ENCODE results near the gene P3H2. TPM values are rescaled to one million over a fixed set of nuclear protein-coding genes. Genes with fewer than 3 reads are reported as not detected.

Gene P3H2
- total and polyA plus RNA-seq, 2 of the 4 experiments (the other 2 are of a cell fraction): 54.7 to 64.3 TPM

GRCh38 chr3:189999718-190000117 lies 121.0 kb downstream of the P3H2 start:
- peak overlapping the region; percentile 1; the same call in 1 of the 2 replicates for H2BK120ac ChIP-seq (ENCODE audit: low read depth, low read length)
- POLR2A ChIA-PET (ENCODE audit: unreplicated experiment): no interaction called here
- no peaks in the 10 kb centered on the region for H3K9me3 ChIP-seq (ENCODE audit: control insufficient read depth, insufficient read depth, low read length)
- in situ Hi-C loops (cut with MboI; ENCODE audit: low sequenced_read_pairs): no loop called here
- peaks cover 9% of the 10 kb centered on the region for H3K4me1 ChIP-seq (ENCODE audit: control insufficient read depth, insufficient read depth, low read length)
- TF ChIP-seq RAD21 (IDR thresholded peaks at IDR 0.05; ENCODE audit: low read length): no peak
- no peak for TF ChIP-seq RCOR1 (IDR thresholded peaks at IDR 0.05; ENCODE audit: insufficient replicate concordance, low read length)
- no peak for TF ChIP-seq RFX5 (IDR thresholded peaks at IDR 0.05; ENCODE audit: low read depth, low read length)
- no peak for TF ChIP-seq MXI1 (IDR thresholded peaks at IDR 0.05; ENCODE audit: borderline replicate concordance, low read depth, low read length)
- TF ChIP-seq MAZ (IDR thresholded peaks at IDR 0.05; ENCODE audit: borderline replicate concordance, low read depth, low read length): no peak
- no peak for TF ChIP-seq BHLHE40 (IDR thresholded peaks at IDR 0.05; ENCODE audit: low read depth, low read length)
- no peak for TF ChIP-seq CEBPB (IDR thresholded peaks at IDR 0.05; ENCODE audit: low read depth, low read length)
- TF ChIP-seq NFE2L2 (IDR thresholded peaks at IDR 0.05; ENCODE audit: low read depth, low read length): no peak
- no peak for TF ChIP-seq SMC3 (IDR thresholded peaks at IDR 0.05; ENCODE audit: low read depth, low read length)
- TF ChIP-seq CTCF (conservative IDR thresholded peaks at IDR 0.05; ENCODE audit: low read depth, low read length): no peak
- TF ChIP-seq POLR2A (IDR thresholded peaks at IDR 0.05; ENCODE audit: low read depth, low read length): no peak
- no peak for TF ChIP-seq CHD1 (IDR thresholded peaks at IDR 0.05; ENCODE audit: low read depth, low read length)
- no peak for TF ChIP-seq USF2 (IDR thresholded peaks at IDR 0.05; ENCODE audit: low read depth, low read length)
- TF ChIP-seq FOS (IDR thresholded peaks at IDR 0.05; ENCODE audit: low read depth, low read length): no peak
- no peak for TF ChIP-seq ELK1 (IDR thresholded peaks at IDR 0.05; ENCODE audit: borderline replicate concordance, low read depth, low read length)
- no peak for TF ChIP-seq MAFK (IDR thresholded peaks at IDR 0.05; ENCODE audit: low read depth, low read length)
- H3K27ac ChIP-seq (ENCODE audit: insufficient read depth, low read length): no peak overlapping the region
- dilution Hi-C loops (cut with HindIII; ENCODE audit: low sequenced_read_pairs, unreplicated experiment): no loop called here
- CTCF ChIA-PET: interaction anchor here (0.6 to 1.1 kb wide), 2 partner anchors 9 to 55 kb away, joined by 3 read pairs; no protein-coding TSS in a partner anchor
- no peak overlapping the region for H3K9ac ChIP-seq (ENCODE audit: low read depth, low read length)
- no peak overlapping the region for H3K4ac ChIP-seq (ENCODE audit: low read depth, low read length)
- H3K79me1 ChIP-seq (ENCODE audit: low read depth in 1 of 2, low read length in 2 of 2): peaks cover 5 to 38% of the 10 kb centered on the region in 2 experiments; a peak in 2 of 4 replicates
- H4K5ac ChIP-seq (ENCODE audit: low read depth, low read length): peak overlapping the region; percentile 6; the same call in 1 of the 2 replicates
- no peak for ATAC-seq (ENCODE audit: low read depth)
- BruUV-seq (replicated peaks): no TSS peak
- H4K91ac ChIP-seq (ENCODE audit: insufficient read depth, low read depth, low read length): no peak overlapping the region
- intact Hi-C loops (cut with micrococcal nuclease): no loop called here
- no peaks in the 10 kb centered on the region for H3K36me3 ChIP-seq (ENCODE audit: control insufficient read depth, insufficient read depth, low read length)
- H3K56ac ChIP-seq (ENCODE audit: extremely low read depth, insufficient read depth, low read length): no peak overlapping the region
- no peak overlapping the region; the same call in 1 of the 2 replicates for H3K14ac ChIP-seq (replicated peaks; ENCODE audit: low read depth, low read length)
- H3K4me3 ChIP-seq (ENCODE audit: insufficient read depth, low read depth, low read length): no peak overlapping the region
- peaks cover 5% of the 10 kb centered on the region; the same call in 1 of the 2 replicates for H3K9me1 ChIP-seq (ENCODE audit: insufficient read depth, low read length)
- H4K20me1 ChIP-seq (ENCODE audit: insufficient read depth, low read length): no peaks in the 10 kb centered on the region; the same call in 1 of the 2 replicates
- WGBS, 2 experiments (ENCODE audit: extremely low coverage in 2 of 2, insufficient read length in 1 of 2): 86% methylated on average over 1 of the region's 4 CpGs; no CpG with 5 or more reads in 1 of the 2 experiments
- H2AFZ ChIP-seq (replicated peaks; ENCODE audit: low read length, poor library complexity): no peak overlapping the region
- H3K4me2 ChIP-seq (ENCODE audit: low read depth, low read length): no peak overlapping the region
- no peak overlapping the region for H4K8ac ChIP-seq (ENCODE audit: low read depth in 2 of 2, low read length in 2 of 2)
- H2AK5ac ChIP-seq (ENCODE audit: low read depth, low read length): 0 out of 2 replicates have a peak overlapping the region, but pooled peaks have one; percentile 0
- no peaks in the 10 kb centered on the region for H3K27me3 ChIP-seq (ENCODE audit: control insufficient read depth, insufficient read depth, low read length)
- H3K18ac ChIP-seq (ENCODE audit: low read depth, low read length): peak overlapping the region; percentile 3; the same call in 1 of the 2 replicates
- no peak overlapping the region; the same call in 1 of the 2 replicates for H2BK20ac ChIP-seq (ENCODE audit: low read depth, low read length)
- no peak overlapping the region for H2AK9ac ChIP-seq (replicated peaks; ENCODE audit: low read depth, low read length, poor library complexity)
- 0 out of 3 replicates have a peak overlapping the region, but pooled peaks have one; percentile 0 for H2BK15ac ChIP-seq (ENCODE audit: low read depth, low read length)
- no peak overlapping the region for H2BK5ac ChIP-seq (ENCODE audit: low read depth, low read length, poor library complexity, severe bottlenecking)
- H3K23ac ChIP-seq (ENCODE audit: low read depth, low read length): 0 out of 2 replicates have a peak overlapping the region, but pooled peaks have one; percentile 29
- DNase-seq: peak; percentile 62

Measured in IMR-90 (cell line).